Muscle layer of colon (tissue), 2 donors: ENCODE measurements around the gene NEK2.
"Not testable (repeated sequence)": the region's sequence is repeated elsewhere in the genome, so short reads cannot be mapped to it uniquely, and the experiment has no call there.

Experiments used
- H3K27ac ChIP-seq: one replicate; pipeline ENCODE4 v1.7.0; 2013; ENCODE audit warnings: low read depth, mild to moderate bottlenecking, low read length, moderate library complexity
- H3K27me3 ChIP-seq, 2 donors: one replicate each; pipeline ENCODE4 v1.7.0; 2013; ENCODE audit warnings: low read length in 2 of 2, mild to moderate bottlenecking in 2 of 2; ENCODE audit not compliant: insufficient read depth in 2 of 2, control insufficient read depth in 1 of 2
- H3K36me3 ChIP-seq: one replicate; pipeline ENCODE4 v1.7.0; 2013; ENCODE audit warnings: mild to moderate bottlenecking, low read length; ENCODE audit not compliant: insufficient read depth
- H3K4me1 ChIP-seq: one replicate; pipeline ENCODE4 v1.7.0; 2013; ENCODE audit warnings: mild to moderate bottlenecking, low read length; ENCODE audit not compliant: insufficient read depth
- H3K4me3 ChIP-seq, 2 donors: one replicate each; pipeline ENCODE4 v1.7.0; 2013; ENCODE audit warnings: low read length in 2 of 2, low read depth in 1 of 2, mild to moderate bottlenecking in 1 of 2, moderate library complexity in 1 of 2
- H3K9ac ChIP-seq: one replicate; pipeline ENCODE4 v1.7.0; 2013; ENCODE audit warnings: low read length
- H3K9me3 ChIP-seq: one replicate; pipeline ENCODE4 v1.7.0; 2013; ENCODE audit warnings: mild to moderate bottlenecking, low read length
- donor health status: abdominal sarcoma.
- donor health status: Adenocarcinoma of cecum.

Gene NEK2

DNA sequence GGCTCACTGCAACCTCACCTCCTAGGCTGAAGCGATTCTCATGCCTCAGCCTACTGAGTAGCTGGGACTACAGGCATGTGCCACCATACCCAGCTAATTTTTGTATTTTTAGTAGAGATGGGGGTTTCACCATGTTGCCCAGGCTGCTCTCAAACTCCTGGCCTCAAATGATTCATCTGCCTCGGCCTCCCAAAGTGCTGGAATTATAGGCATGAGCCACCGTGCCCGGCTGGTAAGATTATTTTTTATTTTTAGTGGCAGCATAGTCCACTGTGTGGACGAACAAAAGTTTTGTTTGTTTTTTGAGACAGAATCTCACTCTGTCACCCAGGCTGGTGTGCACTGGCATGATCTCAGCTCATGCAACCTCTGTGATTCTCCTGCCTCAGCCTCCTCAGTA, 29.8 kb downstream of the NEK2 start:
- not testable (repeated sequence) for H3K4me1 ChIP-seq, H3K36me3 ChIP-seq, H3K9me3 ChIP-seq, H3K4me3 ChIP-seq, H3K27ac ChIP-seq, H3K27me3 ChIP-seq, H3K9ac ChIP-seq

DNA sequence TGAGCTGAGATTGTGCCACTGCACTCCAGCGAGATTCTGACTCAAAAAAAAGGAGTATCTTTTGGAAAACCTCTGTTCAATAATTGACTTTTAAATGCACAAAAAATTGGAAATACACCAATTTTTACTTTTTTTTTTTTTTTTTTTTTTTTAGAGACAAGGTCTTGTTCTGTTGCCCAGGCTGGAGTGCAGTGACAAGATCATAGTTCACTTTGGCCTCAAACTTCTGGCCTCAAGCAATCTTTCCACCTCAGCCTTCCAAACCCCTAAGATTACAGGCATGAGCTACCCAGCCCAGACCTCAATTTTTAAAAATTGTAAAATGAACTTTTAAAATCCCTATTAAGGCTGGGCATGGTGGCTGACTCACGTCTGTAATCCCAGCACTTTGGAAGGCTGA, 30.8 kb downstream of the NEK2 start:
- H3K4me3 ChIP-seq: no peak overlapping the region
- H3K27ac ChIP-seq: no peak overlapping the region
- H3K9me3 ChIP-seq: no peaks in the 10 kb centered on the region
- H3K9ac ChIP-seq: no peak overlapping the region
- no peaks in the 10 kb centered on the region for H3K27me3 ChIP-seq
- no peaks in the 10 kb centered on the region for H3K36me3 ChIP-seq
- H3K4me1 ChIP-seq: peaks cover 7% of the 10 kb centered on the region

DNA sequence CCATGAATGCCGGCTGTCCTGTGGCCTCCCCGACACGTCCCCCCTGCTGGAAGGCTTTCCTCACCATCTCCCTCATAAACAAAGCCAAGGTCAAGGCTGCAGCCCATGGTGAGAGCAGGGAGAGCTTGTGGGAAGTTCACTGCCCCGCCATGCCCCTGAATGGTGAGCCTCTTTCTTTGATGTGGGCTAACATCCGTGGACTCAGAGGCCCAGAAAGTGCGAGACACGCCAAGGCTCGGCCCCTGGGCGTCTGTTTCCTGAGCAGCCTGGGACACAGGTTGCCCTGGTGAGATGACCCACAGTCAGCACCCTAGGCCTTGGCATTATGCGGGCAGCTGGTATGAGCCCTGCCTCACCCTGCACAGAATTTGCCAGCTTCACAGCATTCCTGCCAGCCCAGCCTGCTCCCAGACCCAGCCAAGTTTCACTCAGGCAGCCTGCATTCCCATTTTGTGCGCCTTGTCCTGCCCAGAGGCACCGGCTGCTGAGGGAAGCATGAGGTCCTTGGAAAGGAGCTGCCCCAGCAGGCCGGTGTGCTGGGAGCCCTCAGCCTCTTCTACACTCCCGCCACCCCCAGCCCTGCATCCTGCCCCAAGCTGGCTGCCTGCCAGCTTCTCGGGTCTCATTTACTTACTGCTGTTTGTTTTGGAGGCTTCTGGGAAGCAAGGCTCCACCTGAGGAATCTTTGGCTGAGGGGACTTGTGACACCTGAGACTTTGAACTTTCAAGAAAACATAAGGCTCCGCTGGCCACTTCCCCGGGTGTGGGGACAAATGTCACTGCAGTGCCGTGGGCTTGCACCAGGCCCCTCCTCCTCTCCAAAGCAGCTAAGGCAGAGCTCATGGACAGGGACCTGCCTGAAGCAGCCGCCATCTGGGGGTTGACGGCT, 31.9 kb downstream of the NEK2 start:
- H3K27me3 ChIP-seq: no peaks in the 10 kb centered on the region
- H3K36me3 ChIP-seq: no peaks in the 10 kb centered on the region
- H3K9ac ChIP-seq: no peak overlapping the region
- no peak overlapping the region for H3K4me3 ChIP-seq
- H3K27ac ChIP-seq: no peak overlapping the region
- H3K9me3 ChIP-seq: no peaks in the 10 kb centered on the region
- H3K4me1 ChIP-seq: peaks cover 7% of the 10 kb centered on the region

DNA sequence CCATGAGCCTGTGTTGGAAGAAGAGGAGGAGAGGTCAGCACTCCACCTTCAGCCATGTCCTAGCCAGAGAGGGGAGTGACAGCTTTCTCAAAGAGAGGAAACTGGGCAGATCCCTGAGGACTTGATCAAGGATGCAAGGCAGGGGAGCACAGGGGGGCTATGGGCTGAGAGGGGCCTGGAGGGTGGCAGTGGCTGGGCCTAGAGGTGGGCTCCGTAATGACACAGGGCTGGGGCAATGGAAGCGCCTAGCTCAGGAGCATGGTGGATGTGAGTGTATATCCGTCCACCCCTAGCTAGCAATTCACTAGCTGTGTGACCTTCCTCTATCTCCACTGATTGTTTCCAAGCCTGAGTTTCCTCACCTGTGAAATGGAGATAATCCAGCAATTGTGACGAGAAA, 32.6 kb downstream of the NEK2 start:
- H3K27ac ChIP-seq: no peak overlapping the region

DNA sequence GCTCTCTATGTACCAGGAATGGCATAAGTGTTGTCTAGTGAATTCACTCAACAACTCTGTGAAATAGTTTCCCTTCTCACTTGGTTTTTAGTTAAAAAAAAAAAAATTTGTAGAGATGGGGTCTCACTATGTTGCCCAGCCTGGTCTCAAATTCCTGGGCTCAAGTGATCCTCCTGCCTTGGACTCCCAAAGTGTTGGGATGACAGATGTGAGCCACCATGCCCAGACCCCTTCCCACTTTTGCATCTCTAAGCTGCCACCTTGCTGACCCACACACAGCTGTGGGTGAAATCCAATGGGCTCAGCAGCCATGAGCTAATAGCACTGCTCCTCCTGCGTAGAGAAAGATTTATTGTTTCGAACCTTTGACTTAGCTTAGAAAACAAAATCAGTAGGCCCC, 33.5 kb downstream of the NEK2 start:
- Histone ChIP-seq H3K27ac (no peak overlapping the region), H3K9me3 (no peaks in the 10 kb centered on the region), H3K4me3 (no peak overlapping the region), H3K27me3 (no peaks in the 10 kb centered on the region), H3K9ac (no peak overlapping the region), H3K36me3 (no peaks in the 10 kb centered on the region), H3K4me1 (peaks cover 7% of the 10 kb centered on the region)

More for the DNA sequence above, 32.6 kb downstream of the NEK2 start:
- Histone ChIP-seq H3K36me3 (no peaks in the 10 kb centered on the region), H3K9me3 (no peaks in the 10 kb centered on the region), H3K4me3 (no peak overlapping the region), H3K9ac (no peak overlapping the region), H3K27me3 (no peaks in the 10 kb centered on the region), H3K4me1 (peaks cover 7% of the 10 kb centered on the region)

DNA sequence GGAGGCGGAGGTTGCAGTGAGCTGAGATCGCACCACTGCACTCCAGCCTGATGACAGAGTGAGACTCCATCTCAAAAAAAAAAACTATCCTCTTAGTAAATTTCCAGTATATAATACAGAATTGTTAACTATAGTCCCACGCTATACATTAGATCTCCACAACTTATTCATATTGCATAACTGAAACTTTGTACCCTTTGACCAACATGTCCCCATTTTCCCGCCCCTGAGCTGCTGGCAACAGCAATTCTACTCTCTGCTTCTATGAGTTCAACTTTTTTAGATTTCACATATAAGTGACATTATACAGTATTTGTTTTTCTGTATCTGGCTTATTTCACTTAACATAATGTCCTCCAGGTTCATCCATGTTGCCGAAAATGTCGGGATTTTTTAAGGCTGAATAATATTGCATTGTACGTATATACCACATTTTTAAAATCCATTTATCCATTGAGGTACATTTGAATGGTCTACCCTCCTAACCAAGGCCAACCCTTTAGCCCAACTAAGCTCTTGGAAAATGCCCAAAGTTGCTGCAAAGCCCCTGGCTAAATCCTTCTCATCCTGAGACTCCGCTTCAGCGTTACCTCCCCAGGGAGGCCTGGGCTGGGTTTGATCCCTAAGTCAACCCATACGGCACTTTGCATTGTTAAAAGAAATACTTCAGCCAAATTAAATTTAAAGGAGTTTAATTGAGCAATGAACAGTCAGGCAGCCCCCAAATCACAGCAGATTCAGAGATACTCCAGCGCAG, 34.2 kb downstream of the NEK2 start:
- H3K4me1 ChIP-seq: peaks cover 7% of the 10 kb centered on the region

DNA sequence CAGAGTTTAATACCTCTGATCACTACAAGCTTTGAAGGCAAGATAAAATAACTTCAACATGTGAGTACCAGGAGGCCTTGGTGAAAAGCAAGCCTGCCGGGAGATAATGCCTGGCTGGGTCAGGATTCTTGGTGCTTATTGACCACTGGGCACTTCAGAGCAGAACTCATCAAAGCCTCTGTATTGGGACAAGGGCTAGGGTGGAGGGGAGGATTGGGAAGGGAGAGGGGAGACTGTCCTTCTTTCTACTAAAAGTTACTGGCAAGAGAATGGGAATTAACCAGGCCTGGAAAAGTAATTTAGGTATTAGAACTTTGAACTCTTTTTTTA, 35.2 kb downstream of the NEK2 start:
- Histone ChIP-seq H3K4me1 (peaks cover 7% of the 10 kb centered on the region), H3K27me3 (no peaks in the 10 kb centered on the region), H3K9ac (no peak overlapping the region), H3K9me3 (no peaks in the 10 kb centered on the region), H3K36me3 (no peaks in the 10 kb centered on the region), H3K4me3 (no peak overlapping the region), H3K27ac (no peak overlapping the region)

More for the DNA sequence above, 34.2 kb downstream of the NEK2 start:
- no peaks in the 10 kb centered on the region for H3K36me3 ChIP-seq
- no peaks in the 10 kb centered on the region for H3K9me3 ChIP-seq
- H3K27ac ChIP-seq: no peak overlapping the region
- no peaks in the 10 kb centered on the region for H3K27me3 ChIP-seq
- no peak overlapping the region for H3K9ac ChIP-seq
- no peak overlapping the region for H3K4me3 ChIP-seq

DNA sequence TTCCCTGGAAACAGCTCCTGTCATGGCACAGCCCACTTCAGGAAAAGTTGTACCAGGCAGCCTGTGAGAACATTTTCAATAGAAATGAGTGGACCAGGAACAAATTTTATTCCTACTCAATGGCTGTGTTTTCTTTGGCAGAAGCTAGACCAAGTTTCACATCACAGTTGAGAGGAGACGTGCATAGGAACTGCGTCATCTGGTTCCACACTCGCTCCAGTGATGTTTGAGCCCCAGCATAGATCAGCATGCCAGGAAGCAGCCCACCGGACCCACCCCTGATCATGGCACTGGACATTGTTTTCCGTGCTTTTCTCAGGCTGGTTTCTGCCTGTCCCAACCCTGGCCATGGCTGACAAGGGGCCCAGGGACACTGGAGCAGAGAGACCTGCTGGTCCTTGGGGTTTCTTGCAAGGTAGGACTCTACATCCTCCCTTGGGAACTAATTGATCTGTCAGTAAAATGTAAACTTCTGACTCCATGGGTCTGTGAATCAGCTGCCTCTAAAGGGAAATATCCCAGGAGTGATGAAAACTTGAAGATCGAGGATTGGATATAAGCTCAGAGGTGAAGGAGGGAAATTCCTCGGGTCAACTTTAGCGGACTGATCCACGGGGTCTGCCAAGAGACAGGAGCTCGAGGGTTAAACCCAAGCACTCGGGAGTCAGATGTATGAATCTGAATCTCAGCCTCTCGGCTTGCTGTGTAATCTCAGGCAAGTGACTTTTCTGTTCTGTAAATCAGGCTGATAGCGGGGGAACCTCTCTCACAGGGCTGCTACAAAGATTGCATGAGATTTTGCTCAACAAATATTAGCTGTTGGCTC, 35.7 kb downstream of the NEK2 start:
- H3K36me3 ChIP-seq: no peaks in the 10 kb centered on the region
- no peaks in the 10 kb centered on the region for H3K9me3 ChIP-seq
- no peaks in the 10 kb centered on the region for H3K27me3 ChIP-seq
- peaks cover 7% of the 10 kb centered on the region for H3K4me1 ChIP-seq
- H3K9ac ChIP-seq: no peak overlapping the region
- H3K27ac ChIP-seq: no peak overlapping the region
- no peak overlapping the region for H3K4me3 ChIP-seq

DNA sequence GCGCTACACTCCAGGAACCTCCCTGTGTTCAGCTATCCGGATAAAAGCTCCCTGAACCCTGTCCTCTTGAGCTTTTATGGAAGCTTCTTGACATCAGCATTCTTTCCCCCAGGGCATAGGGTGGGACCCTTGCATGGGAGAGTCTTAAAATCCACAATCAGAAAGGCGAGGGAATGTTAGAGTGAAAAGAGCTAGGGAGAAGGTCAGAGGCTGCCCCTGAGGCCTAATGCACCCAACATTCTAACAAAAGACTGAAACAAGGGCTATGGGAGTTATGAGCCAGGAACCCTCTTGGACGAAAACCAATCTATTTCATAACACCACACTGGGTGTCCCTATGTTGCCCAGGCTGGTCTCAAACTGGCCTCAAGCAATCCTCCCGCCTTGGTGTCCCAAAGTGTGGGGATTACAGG, 36.7 kb downstream of the NEK2 start:
- no peak overlapping the region for H3K9ac ChIP-seq
- H3K4me3 ChIP-seq: no peak overlapping the region
- H3K9me3 ChIP-seq: no peaks in the 10 kb centered on the region
- peaks cover 6% of the 10 kb centered on the region for H3K4me1 ChIP-seq
- no peaks in the 10 kb centered on the region for H3K36me3 ChIP-seq
- no peak overlapping the region for H3K27ac ChIP-seq
- no peaks in the 10 kb centered on the region for H3K27me3 ChIP-seq

DNA sequence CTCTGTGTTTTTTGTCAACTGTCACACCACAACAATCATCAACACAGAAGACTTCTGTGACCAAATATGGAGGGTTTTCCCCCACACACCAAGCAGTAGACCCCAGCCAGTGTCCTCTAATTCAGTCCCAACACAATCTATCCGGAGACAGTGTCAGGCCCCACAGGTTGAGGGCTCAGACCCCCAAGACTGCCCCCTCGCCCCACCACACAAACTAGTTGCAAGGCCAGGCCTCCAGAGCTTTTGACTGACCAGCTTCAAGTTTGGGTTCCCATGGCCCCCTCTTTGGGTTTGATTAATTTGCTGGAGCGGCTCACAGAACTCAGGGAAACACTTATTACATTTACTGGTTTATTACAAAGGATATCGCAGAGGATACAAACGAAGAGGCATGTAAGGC, 37.2 kb downstream of the NEK2 start:
- H3K9ac ChIP-seq: no peak overlapping the region
- no peaks in the 10 kb centered on the region for H3K27me3 ChIP-seq
- H3K27ac ChIP-seq: no peak overlapping the region
- H3K4me1 ChIP-seq: peaks cover 6% of the 10 kb centered on the region
- H3K36me3 ChIP-seq: no peaks in the 10 kb centered on the region
- H3K4me3 ChIP-seq: no peak overlapping the region
- no peaks in the 10 kb centered on the region for H3K9me3 ChIP-seq

DNA sequence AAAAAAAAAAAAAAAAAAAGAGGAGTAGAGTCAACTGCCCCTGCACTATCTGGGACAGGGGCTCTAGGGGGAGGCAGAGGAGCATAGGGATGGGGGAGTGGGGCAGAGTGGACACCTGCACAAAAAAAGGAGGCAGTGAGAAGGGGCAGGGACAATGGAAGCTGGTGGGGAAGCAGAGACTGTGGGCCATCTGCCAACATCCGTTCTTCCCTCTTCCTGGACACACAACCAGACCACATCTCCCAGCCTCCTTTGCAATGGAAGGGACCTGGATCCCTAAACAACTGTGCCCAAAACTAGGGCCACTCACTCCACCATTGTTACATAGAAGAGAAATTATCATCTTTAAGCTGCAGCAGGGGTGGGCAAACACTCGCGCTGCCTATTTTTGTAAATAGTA, 38.4 kb downstream of the NEK2 start:
- Histone ChIP-seq H3K9me3 (no peaks in the 10 kb centered on the region), H3K4me3 (no peak overlapping the region), H3K36me3 (no peaks in the 10 kb centered on the region), H3K9ac (no peak overlapping the region), H3K27ac (no peak overlapping the region), H3K4me1 (peaks cover 18% of the 10 kb centered on the region), H3K27me3 (no peaks in the 10 kb centered on the region)
